Upper lobe of left lung (tissue), 4 donors: ENCODE results near the gene LSM14A.
"Not testable (repeated sequence)": the region's sequence is repeated elsewhere in the genome, so short reads cannot be mapped to it uniquely, and the experiment has no call there.

Experiments used
- CTCF ChIP-seq, 6 experiments: fragments of 450-650 bp in 4 of 6; fragments of 200-600 bp in 2 of 6; sonication (generic) in 2 of 6; IDR thresholded peaks; one replicate each; pipeline ENCODE4 v1.5.1; 2016 to 2019; ENCODE audit warnings: antibody characterized with exemption in 6 of 6
- EP300 ChIP-seq, 4 donors: sonication (generic); formaldehyde crosslinking; IDR thresholded peaks; one replicate each; pipeline ENCODE4 v1.5.1; 2017; ENCODE audit warnings: antibody characterized with exemption in 4 of 4, control low read depth in 2 of 4
- POLR2A ChIP-seq, 4 donors: fragments of 450-650 bp; IDR thresholded peaks; one replicate each; pipeline ENCODE4 v1.5.1; 2016 to 2017; ENCODE audit warnings: antibody characterized with exemption in 4 of 4, mild to moderate bottlenecking in 2 of 4
- POLR2AphosphoS5 ChIP-seq, 2 donors: sonication (generic); formaldehyde crosslinking; IDR thresholded peaks; one replicate each; pipeline ENCODE4 v1.5.1; 2017; ENCODE audit warnings: antibody characterized with exemption in 2 of 2

GRCh38 chr19:34159541-34159940 lies 12.8 kb upstream of the LSM14A start:
- not testable (repeated sequence) for TF ChIP-seq POLR2A, POLR2AphosphoS5, EP300, CTCF (IDR thresholded peaks at IDR 0.05)
